Fibroblast of villous mesenchyme (primary cell): ENCODE results near the gene COL27A1. TPM values are rescaled to one million over a fixed set of nuclear protein-coding genes. Genes with fewer than 3 reads are reported as not detected.
A peak's percentile ranks its signal among the peaks of the same experiment; 100 is the strongest.

ENCODE experiments used
- DNase-seq: peaks from one replicate; pipeline ENCODE4 v3.0.0-alpha.2; 2010; ENCODE audit warnings: low read depth
- H3K4me3 ChIP-seq: 2 replicates; pipeline ENCODE4 v1.5.1; 2011; ENCODE audit warnings: low read depth, mild to moderate bottlenecking, low read length
- total RNA-seq: library from RNA; depleted of rRNA; stranded (reverse); fragments of >200 nt; gene quantifications from 2 replicates; pipeline ENCODE4 v1.2.3, GENCODE V29; 2012
- TF ChIP-seq, protein P1 (sequence below): IDR thresholded peaks from 2 replicates; pipeline ENCODE4 v1.5.1; 2012; ENCODE audit warnings: low read depth, mild to moderate bottlenecking, low read length; ENCODE audit not compliant: insufficient read depth

COL27A1 gene
- total RNA-seq, 1 donor = 23.3 TPM

DNA sequence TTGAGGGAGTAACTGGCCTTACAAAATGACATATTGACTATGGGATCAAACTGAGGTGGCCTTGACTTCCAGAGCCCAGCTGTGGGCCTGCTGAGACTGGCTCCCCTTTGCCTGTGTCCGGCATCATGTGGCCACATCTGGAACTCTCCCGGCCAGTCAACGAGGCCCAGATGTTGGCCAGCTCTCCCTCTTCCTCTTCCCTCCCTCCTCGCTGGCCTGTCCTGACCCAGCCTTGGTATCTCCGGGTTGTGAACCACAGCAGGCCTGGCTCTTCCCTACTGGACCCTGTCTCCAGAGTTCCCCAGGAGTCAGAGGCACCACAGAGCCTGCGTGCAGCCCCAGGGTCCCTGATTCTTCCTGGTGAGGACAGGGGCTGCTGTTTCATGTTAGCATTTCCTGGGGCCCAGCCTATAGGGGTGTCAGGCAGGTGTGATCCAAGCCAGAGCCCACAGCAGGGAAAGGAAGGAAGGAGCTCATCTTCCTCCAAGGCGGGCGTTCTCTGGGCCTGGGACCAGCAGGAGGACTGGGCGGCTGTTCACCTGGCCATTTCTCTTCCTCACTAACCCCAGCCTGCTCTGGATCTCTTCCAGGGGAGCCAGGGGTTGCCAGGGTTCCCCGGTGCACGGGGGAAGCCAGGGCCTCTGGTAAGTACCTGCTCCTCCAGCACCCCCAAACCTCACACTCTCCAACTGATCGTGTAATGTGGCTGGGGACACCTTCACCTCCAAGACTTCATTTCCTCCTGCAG, 81.2 kb downstream of the COL27A1 start:
- DNase-seq = no peak
- TF ChIP-seq, protein P1, sequence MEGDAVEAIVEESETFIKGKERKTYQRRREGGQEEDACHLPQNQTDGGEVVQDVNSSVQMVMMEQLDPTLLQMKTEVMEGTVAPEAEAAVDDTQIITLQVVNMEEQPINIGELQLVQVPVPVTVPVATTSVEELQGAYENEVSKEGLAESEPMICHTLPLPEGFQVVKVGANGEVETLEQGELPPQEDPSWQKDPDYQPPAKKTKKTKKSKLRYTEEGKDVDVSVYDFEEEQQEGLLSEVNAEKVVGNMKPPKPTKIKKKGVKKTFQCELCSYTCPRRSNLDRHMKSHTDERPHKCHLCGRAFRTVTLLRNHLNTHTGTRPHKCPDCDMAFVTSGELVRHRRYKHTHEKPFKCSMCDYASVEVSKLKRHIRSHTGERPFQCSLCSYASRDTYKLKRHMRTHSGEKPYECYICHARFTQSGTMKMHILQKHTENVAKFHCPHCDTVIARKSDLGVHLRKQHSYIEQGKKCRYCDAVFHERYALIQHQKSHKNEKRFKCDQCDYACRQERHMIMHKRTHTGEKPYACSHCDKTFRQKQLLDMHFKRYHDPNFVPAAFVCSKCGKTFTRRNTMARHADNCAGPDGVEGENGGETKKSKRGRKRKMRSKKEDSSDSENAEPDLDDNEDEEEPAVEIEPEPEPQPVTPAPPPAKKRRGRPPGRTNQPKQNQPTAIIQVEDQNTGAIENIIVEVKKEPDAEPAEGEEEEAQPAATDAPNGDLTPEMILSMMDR = no peak
- no peak overlapping the region for H3K4me3 ChIP-seq

DNA sequence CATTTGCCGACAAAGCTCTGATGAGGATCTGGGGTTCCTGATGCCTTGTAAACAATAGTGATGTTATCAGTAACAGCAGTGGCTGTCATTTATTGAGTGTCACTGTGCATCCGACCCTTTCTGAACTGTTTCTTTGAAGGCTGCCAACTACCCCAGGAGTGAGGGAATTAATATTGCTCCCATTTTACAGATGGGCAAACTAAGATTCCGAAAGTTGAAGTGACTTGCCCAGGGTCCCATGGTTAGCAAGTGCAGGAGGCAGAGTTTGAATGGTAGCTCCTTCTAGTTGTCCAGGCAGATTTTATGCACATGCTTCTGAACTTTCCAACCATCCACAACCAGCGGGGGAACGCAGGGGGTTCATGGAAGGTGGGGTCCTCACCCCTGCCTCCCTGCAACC, 81.9 kb downstream of the COL27A1 start:
- TF ChIP-seq, protein P1 = no peak
- H3K4me3 ChIP-seq = no peak overlapping the region
- no peak for DNase-seq

DNA sequence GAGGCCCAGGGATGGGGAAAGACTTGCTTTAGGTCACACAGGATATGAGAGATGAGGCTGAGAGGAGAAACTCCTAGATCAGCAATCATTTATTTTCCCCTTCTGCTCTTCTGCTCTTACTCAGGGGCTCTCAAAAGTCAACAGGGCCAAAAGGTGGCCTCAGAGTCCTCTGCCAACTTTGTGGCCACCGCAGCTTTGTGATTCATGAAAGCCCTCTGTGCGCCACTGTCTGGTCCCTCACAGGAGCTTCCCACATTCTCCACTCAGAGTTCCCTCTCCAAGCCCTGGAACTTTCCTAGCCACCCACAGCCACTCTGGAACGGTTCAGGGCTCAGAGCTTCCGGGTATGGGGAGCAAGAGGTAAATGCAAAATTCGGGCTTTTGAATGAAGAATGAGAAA, 82.4 kb downstream of the COL27A1 start:
- no peak for DNase-seq
- no peak overlapping the region for H3K4me3 ChIP-seq
- TF ChIP-seq, protein P1 = no peak

DNA sequence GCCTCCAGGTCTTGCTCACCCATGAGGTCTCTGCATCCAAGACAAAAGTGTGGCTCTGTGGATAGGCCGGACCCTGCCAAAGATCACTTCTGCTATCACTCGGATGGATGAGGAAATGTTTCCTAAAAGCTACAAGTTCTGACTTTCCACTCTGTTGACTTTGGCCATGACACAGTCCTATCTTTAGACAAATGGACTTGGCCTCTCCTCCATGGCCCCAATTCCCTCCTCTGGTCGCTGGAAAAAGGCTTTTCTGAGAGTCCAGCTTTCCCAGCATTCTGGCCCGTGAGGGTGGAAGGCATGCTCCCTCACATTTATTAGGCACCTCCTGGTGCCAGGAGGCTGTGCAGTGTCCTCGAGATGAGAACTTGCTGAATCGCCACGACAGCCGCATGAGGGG, 83.1 kb downstream of the COL27A1 start:
- TF ChIP-seq, protein P1 = no peak
- no peak for DNase-seq
- H3K4me3 ChIP-seq = no peak overlapping the region

DNA sequence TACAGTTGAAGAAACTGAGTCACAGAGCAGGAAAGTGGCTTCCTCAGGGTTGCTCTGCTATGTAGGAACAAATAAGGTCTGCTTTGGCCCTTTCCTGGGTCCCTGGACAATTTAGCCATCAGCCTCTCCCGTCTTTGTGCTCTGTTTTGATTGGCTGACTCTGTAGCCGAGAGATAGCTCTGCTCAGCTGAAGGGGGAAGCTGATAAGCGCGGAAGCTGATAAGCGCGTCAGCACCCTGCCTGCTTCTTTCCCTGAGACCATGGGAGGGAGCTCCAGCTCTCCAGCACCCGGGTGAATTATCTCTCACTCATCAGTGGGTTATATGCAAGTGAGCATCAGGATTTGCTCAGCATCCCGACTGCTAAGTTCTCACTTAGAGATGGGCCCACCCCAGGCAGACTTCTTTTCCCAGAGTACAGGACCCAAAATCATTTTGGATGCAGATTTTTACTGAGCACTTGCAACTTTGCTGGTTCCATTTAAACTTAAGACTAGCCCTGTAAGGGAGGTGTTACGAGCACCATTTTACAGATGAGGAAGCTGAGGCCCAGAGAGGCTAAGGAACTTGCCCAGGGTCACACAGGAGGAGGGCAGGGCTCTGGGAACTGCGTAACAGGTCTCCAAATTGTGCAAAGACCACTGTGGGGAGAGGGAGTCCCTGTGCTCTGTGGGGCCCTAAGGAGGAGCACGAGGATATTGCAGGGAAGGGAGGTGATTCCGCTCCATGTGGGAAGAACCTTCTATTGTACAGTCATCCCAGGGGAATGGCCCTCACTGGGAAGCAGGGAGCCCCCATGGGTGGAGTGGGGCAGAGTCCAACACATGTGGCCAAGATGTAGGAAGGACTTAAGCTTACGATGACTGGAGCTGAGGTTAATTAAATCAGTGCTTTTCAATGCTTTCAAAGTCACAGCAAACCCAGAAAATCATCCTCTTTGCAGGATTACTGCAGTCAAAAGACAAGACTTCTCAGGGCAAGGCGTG, 83.8 kb downstream of the COL27A1 start:
- TF ChIP-seq, protein P1 = peak; percentile 62
- DNase-seq = peak; percentile 71
- H3K4me3 ChIP-seq = no peak overlapping the region

DNA sequence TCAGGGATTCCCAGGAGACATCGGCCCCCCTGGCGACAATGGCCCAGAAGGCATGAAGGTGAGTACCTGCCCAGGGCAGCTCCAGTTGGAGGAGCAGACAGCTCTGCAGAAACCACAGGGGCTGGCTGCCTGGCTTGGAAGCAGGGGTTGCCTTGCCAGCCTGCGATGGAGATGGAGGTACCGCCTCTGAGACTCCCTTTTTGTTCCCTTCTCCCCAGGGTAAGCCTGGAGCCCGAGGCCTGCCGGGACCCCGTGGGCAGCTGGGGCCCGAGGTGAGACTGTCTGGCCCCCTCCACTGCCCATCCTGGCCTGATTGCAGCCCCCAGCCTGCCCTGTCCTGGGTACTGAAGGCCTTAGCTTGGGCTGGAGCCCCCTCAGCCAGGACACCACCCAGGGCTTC, 84.9 kb downstream of the COL27A1 start:
- DNase-seq = no peak
- H3K4me3 ChIP-seq = no peak overlapping the region
- TF ChIP-seq, protein P1 = no peak
